ENCODE results near the gene OR11A1.

DNA sequence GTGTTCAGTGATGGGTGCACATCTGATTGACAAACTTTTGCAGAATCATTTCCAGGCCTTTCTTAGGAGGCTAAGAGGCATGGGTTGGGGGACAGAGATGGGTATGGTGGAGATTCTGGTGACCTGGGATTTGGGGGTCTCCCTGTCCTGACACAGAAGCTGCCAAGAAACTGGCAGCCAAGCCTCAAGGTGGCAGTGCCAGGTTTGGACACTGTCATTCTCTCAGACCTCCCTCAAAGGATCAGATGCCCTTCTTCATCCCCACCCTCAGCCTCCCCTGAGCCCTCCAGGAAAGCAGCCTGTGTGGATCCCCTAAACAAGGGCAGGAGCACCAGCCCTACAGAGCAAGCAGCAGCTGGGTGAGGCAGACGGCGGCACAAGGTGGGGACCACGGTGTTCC is 48.9 kb upstream of the OR11A1 start:
- TF ChIP-seq GATA2 (IDR thresholded peaks at IDR 0.05; ENCODE audit: low read depth, low read length) = no peak
- TF ChIP-seq GATA3 (IDR thresholded peaks at IDR 0.05; ENCODE audit: low read depth, low read length) = no peak

Measured in SH-SY5Y (cell line).